HepG2 (cell line): ENCODE results near the gene AP5B1.
A peak's percentile ranks its signal among the peaks of the same experiment; 100 is the strongest.

ENCODE experiments used
- CBX2 ChIP-seq, 2 experiments: fragments of 200-600 bp in 1 of 2; sonication (generic); formaldehyde crosslinking in 1 of 2; IDR thresholded peaks; 2 replicates each; pipeline versions ENCODE4 v1.7.0 to v1.8.1; 2018 to 2022; ENCODE audit warnings: low read depth in 2 of 2, low read length in 1 of 2, mild to moderate bottlenecking in 1 of 2, missing genetic modification reagents in 1 of 2
- CTCF ChIP-seq: sonication (generic); formaldehyde crosslinking; IDR thresholded peaks from 2 replicates; pipeline ENCODE4 v1.5.0; 2020; ENCODE audit warnings: mild to moderate bottlenecking, missing genetic modification reagents, moderate library complexity
- NFATC3 ChIP-seq: sonication (generic); formaldehyde crosslinking; IDR thresholded peaks from 2 replicates; pipeline ENCODE4 v1.5.1; 2020; ENCODE audit warnings: mild to moderate bottlenecking, missing genetic modification reagents
- RAD21 ChIP-seq: fragments of 450-650 bp; formaldehyde crosslinking; IDR thresholded peaks from 2 replicates; pipeline ENCODE4 v1.5.0; 2020; ENCODE audit warnings: mild to moderate bottlenecking
- SAFB2 ChIP-seq: sonication (generic); formaldehyde crosslinking; IDR thresholded peaks from 2 replicates; pipeline ENCODE4 v1.5.1; 2020; ENCODE audit warnings: missing genetic modification reagents, low read depth, mild to moderate bottlenecking, borderline replicate concordance
- SP4 ChIP-seq: sonication (generic); formaldehyde crosslinking; IDR thresholded peaks from 2 replicates; pipeline ENCODE4 v1.8.1; 2023; ENCODE audit warnings: mild to moderate bottlenecking, missing genetic modification reagents
- TCF7L2 ChIP-seq: IDR thresholded peaks from 2 replicates; pipeline ENCODE4 v1.6.1; 2011; ENCODE audit warnings: mild to moderate bottlenecking, low read depth, low read length, moderate library complexity
- THAP11 ChIP-seq: IDR thresholded peaks from 2 replicates; pipeline ENCODE4 v1.6.1; 2016; ENCODE audit warnings: missing biosample characterization, missing genetic modification reagents
- THRA ChIP-seq: sonication (generic); formaldehyde crosslinking; IDR thresholded peaks from 2 replicates; pipeline ENCODE4 v1.4.0; 2020; ENCODE audit warnings: missing genetic modification reagents, borderline replicate concordance
- TRIM24 ChIP-seq: sonication (generic); formaldehyde crosslinking; IDR thresholded peaks from 2 replicates; pipeline ENCODE4 v1.8.0; 2022; ENCODE audit warnings: mild to moderate bottlenecking, missing genetic modification reagents
- ZNF180 ChIP-seq: sonication (generic); formaldehyde crosslinking; IDR thresholded peaks from 2 replicates; pipeline ENCODE4 v1.4.0; 2020; ENCODE audit warnings: low read depth, missing genetic modification reagents, borderline replicate concordance

GRCh38 chr11:65744026-65744698, 36.6 kb downstream of the AP5B1 start:
- TF ChIP-seq TCF7L2 (no peak), CTCF (CRISPR knock-in tag) (peak; percentile 91), SP4 (CRISPR knock-in tag) (no peak; the same call in 1 of the 2 replicates), THAP11 (CRISPR knock-in tag) (peak; percentile 40; the same call in 1 of the 2 replicates), SAFB2 (CRISPR knock-in tag) (no peak), RAD21 (CRISPR knock-in tag) (peak; percentile 85), NFATC3 (CRISPR knock-in tag) (no peak), THRA (CRISPR knock-in tag) (no peak), CBX2 (IDR thresholded peaks at IDR 0.05; ENCODE audit: low read depth, low read length) (no peak), CBX2 (CRISPR knock-in tag; IDR thresholded peaks at IDR 0.05; ENCODE audit: low read depth) (no peak), TRIM24 (CRISPR knock-in tag) (no peak), ZNF180 (no peak)
